ENCODE data around the gene NUFIP1.
"Not testable (repeated sequence)": the region's sequence is repeated elsewhere in the genome, so short reads cannot be mapped to it uniquely, and the experiment has no call there.

Gene NUFIP1

DNA sequence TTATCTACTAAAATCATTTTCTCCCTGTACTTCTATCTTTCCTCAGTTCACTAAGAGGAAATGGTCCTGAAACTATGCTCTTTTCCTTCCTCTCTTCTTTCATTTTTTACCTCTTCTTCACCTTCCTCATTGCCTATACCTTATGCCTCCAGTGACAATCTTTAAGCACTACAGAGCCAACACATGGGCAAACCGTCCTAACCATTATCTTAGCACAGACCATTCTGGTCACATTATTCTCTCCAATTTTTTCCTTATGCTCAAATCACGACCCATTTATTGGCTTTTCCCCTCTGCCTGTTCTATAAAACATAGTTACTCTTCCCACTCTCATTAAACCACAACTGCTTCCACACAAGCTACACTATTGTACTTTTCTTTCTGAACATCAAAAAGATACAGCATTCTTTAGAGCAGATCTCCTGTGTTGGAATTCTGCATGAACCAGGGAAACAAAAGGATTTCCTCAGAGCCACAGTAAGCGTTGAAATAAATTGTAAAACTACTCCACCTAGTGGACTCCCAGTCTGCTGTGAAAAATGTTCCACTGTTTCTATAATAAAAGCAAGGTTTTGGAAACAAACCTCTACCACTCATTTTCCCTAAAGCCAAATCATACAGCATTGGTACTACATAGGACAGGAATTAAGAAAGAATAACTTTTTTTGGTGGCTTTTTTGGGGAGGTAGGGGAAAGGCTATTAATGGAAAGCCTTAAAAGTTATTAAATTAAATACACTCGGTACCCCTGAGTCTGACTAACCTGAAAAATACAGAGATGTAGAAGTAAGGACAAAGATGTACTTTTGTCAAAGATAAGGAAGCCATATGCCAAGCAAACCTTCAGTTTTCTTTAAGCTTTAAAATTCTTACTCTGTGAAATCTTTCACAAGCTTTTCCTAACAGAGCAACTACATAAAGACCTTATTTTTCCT, 19.5 kb downstream of the NUFIP1 start:
- no peak for DNase-seq

DNA sequence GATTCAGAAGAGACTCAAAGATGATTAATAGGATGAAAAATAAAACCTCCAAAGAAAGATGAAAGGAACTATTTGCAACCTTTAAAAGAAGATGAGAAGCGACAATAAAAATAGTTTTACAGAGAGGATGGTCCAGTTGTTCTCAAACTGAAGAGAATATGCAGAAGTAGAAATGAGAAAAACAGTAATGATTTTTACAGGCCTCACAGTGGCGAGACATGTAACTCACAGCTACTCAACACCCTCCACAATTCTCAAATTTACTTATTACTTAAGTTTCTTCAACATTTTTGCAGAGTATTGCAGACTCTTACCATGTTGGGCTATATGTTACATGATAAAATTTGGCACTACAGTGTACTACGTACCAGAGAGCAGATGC, 20.8 kb downstream of the NUFIP1 start:
- no peak for DNase-seq

- no peak for DNase-seq
These were observed 21.4 kb downstream of the NUFIP1 start for GRCh38 chr13:44967704-44968433.

GRCh38 chr13:44961997-44962396, 27.3 kb downstream of the NUFIP1 start:
- no peak for DNase-seq

- DNase-seq, result no peak
These were observed 33.9 kb downstream of the NUFIP1 start for GRCh38 chr13:44955406-44955805.

- no peak for DNase-seq
These were observed 35.0 kb downstream of the NUFIP1 start for GRCh38 chr13:44954224-44954623.

DNA sequence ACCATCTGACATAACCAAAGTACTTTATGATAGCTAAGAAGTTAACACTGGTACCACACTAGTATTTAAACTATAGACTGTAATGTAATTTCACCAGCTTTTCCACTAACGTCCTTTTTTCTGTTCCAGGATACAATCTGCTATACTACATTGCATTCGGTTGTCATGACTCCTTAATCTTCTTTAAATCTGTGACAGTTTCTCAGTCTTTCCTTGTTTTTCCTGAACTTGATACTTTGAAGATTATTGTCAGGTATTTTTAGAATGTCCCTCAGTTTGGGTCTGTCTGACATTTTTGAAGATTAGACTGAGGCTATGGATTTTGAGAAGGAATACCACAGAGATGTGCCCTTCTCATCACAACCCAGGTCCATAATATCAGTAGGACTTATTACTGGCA, 36.6 kb downstream of the NUFIP1 start:
- no peak for DNase-seq

- no peak for DNase-seq
These were observed 38.1 kb downstream of the NUFIP1 start for GRCh38 chr13:44951184-44951583.

- not testable (repeated sequence) for DNase-seq
These were observed 45.9 kb downstream of the NUFIP1 start for GRCh38 chr13:44943411-44943810.

DNA sequence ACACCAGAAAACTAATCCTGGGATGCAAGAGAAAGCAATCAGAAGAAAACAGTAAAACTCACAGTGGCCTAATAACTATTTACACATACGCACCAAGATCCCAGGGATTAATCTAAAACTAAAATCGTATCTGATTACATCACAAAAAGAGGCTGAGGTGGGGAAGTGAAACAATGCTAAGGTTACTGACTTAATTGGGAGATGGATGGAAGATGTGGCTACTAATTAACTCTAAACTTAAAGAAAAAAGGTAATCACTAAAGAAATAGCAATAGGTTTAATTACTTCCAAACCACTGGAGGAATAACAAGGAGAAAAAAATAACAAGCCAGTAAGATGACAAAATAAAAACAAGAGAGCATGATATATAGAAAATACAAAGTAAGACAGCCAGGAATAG, 50.4 kb downstream of the NUFIP1 start:
- no peak for DNase-seq

GRCh38 chr13:44936246-44936645, 53.0 kb downstream of the NUFIP1 start:
- DNase-seq, result no peak

- DNase-seq, result no peak
These were observed 54.5 kb downstream of the NUFIP1 start for GRCh38 chr13:44934724-44935123.

DNA sequence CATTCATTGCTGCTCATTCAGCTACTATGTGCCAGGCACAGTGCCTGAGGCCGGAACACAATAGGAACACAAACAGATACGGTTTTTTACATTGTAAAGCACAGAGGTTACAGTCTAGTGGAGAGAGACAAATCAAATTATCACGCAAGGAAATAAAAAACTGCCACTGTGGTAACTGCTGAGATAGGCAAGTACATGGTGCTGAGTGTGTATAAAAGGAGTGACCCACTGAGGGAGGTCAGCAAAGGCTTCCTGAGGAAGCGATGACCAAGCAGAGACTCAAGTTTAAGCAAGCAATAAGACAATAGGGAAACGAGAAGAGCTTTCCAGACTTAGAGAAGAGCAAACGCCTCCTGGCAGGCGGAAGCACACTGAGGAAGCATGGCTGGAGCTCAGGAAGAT, 56.4 kb downstream of the NUFIP1 start:
- DNase-seq, result no peak

DNA sequence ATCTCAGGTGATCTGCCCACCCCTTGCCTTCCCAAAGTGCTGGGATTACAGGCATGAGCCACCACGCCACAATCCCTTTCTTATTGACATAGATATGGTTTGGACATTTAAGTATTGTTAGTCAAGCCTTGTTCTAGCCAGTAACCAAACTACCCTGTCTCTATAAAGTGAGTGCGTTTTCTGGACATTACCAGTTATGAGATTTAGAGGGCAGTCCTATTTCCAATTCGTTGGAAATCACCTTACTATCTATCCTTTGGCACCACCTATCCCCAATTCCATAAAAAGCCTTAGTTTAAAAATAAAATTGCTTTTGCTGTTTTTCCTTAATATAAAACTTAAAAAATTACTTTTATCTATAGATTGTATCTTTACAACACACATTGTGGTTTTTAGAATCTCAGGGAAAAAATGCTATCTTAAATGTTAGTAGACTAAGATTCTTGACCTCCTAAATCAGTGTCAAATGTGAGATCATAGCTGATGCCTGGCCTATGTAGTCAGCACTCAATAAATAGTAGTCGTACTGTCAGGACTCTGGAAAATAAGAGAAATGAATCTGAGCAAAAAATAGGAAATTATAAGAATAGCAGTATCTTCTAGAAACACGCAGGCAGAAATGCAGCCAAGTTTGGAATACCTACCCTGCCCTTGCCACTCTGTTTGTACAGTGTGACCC, 57.0 kb downstream of the NUFIP1 start:
- DNase-seq, result no peak

DNA sequence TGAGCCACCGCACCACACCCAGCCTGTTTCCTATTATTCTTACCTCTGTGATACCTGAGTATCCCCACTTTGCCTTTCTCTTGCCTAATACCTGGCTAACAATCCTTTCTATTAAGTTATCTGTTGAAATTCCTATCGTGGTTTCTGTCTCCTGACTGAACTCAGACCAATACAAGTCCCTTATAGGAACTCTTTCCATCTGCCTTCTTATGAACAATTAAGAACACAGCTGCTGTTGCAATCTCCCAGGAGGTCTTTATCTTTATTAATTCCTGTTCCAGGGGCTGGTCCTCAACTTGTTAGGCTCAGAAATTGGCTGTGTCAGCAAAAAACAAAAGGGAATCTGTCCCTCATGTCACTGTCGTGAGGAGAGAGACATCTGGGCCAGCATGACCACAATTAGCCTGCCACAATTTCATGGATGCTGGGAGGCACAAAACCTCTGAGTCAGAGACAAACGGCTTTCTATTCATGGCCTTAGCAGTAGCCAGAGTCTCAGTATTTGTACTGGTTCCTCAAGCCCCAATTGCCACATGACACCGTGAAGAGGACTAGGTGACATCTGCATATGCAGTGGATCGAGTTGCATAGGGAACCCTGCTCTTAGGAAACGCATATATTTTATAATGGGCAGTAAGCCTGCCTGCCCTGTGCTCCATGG, 58.2 kb downstream of the NUFIP1 start:
- no peak for DNase-seq

DNA sequence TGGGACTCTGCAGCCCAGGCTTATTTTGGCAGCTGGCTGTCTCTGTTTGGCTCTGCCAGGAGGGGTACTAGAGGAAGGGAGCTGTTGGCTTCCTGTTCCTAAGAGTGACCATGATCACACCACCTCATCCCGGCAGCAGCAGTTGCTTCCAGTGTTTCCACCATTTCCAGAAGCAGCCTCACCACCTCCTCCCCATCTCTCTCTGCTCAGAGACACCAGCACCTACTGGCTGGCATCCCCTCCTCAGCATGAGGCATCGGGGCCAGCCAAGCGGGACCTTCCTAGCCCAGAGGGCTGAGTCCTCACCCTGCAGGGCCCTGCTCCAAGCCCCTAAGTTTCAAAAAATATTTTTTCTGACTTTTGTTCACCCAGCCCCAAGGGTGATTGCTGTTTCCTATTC, 59.0 kb downstream of the NUFIP1 start:
- DNase-seq, result no peak

DNA sequence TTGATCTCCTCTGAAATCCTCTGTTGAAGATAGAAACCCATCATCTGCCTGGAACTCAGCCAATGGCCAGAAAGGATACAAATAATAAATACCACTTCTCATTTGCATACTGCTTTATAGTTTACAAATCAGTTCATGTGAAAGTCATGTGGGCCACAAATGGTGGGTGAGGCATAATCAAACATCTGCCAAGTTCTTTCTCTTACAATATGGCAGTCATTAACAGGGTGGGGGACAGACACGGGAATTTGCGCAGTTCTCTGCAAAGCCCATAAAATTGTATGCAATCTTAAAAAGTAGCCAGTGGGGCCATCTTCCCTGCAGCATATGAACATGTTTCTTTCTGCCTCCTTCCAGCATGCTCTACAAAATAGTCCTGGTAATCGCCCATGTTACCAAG, 59.6 kb downstream of the NUFIP1 start:
- DNase-seq, result no peak

DNA sequence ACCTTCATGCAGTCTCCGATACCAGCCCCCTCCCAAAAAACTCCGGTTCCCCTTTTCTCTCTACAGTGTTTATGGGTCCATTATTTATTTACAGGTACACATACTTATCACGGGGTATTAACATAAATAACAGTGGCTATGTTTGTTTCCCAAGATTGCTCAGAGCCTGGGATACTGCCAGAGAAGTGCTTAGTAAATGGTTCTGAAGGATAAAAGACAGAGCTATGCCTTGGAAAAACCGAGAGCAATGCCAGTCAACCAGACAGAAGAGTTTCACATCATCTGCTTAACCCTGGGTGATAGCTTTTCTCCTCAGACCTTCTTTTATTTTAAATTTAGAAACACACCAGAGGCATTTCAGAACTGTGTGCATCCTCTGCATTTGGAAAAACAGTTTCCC, 61.3 kb downstream of the NUFIP1 start:
- DNase-seq, result no peak

DNA sequence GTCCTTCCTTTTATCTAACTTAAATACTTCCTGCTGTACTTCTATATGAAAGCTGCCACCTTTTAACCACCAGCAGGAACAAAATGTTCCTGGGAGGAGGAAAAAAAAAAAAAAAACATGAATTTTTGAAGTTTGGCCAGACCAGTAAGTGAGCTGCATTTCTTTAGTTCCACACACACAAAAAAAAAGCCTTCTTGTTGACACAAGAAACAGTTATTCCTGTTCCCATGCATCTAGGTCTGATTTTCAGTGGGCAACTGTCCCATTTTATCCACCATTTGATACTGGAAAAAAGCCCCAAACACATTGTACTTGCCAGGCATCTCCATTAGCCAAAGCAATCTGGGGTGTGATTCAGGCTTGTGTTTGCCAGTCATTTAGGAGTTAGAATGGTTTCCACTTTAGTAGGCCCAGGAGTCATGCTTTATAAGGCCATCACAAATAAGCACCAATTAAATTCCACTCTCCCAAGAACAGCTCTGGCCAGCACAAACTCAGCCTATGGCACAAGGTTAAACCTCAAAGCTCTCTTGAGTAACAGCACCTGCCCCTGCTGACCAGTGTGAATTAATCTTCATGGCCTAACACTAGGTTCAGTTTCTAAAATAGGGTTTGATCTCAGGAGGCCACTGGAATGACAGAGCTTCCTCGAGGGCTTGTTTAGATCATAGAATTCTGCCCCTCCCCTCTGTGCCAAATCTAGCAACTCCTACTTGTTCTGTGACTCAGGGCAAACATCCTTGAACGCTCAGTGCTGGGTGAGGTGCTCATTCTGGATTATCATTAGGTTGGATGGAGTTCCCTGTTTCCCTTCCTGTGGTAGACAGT, 67.1 kb downstream of the NUFIP1 start:
- DNase-seq, result no peak

DNA sequence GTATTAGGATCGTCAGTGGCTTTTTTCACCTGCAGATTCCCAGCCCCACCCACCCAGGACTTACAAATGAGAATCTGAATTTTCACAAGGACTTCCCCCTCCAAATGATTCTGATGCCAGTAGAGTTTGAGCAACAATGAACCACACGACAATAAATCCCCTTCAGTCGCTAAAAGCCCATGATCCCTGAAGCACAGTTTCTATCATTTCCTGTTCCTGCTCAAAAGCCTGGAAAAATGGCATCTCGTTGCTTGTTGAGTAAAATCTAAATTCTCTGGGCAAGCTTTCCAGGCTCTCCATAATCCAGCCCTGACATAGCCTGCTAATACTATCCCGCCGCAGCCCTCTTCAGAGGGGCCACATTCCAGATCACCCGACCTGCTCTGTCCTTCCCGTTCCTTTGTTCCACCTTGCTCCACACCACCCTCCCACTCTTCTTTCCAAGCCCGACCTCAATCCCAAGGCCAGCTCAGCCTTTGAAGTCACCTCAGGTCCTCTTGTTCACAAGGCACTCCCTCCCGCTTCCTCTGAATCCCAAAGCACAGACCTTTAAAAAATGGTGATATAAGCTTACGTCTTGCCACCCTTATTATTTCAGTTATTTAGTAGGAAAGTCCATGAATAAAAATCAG, 67.9 kb downstream of the NUFIP1 start:
- DNase-seq, result no peak

DNA sequence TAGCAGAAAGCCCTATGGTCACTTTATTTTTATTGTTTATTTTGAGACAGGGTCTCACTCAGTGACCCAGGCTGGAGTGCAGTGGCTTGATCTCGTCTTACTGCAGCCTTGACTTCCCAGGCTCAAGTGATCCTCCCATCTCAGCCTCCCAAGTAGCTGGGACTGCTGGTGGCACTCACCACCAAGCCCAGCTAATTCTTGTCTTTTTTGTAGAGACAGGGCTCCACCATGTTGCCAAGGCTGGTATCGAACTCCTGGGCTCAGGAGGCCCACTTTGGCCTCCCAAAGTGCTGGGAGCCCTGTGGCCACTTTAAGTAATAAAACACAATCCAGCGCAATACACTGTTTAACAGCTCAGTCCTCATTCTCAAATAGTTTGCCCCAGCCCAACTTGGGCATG, 69.3 kb downstream of the NUFIP1 start:
- DNase-seq, result no peak
